ENCODE results near the gene ZFPM1. TPM values are rescaled to one million over a fixed set of nuclear protein-coding genes. Genes with fewer than 3 reads are reported as not detected.

The ZFPM1 gene
- total RNA-seq, 4 donors from 2014 or later, result 4.2 to 9.3 (median 5.1) TPM

- WGBS, result 89% methylated on average over 14 of the region's 20 CpGs
- Histone ChIP-seq H3K9me3 (no peaks in the 10 kb centered on the region), H3K4me1 (peaks cover 39% of the 10 kb centered on the region), H3K36me3 (no peaks in the 10 kb centered on the region), H3K27me3 (no peaks in the 10 kb centered on the region), H3K27ac (no peak overlapping the region), H3K4me3 (no peak overlapping the region)
- DNase-seq (ENCODE audit: low spot score in 2 of 2), result no peak
- TF ChIP-seq CTCF (IDR thresholded peaks at IDR 0.05) (no peak), POLR2AphosphoS5 (IDR thresholded peaks at IDR 0.05) (no peak), POLR2A (IDR thresholded peaks at IDR 0.05) (no peak), EP300 (IDR thresholded peaks at IDR 0.05) (no peak)
Measured at GRCh38 chr16:88458039-88458772, 5.1 kb downstream of the ZFPM1 start.

- H3K36me3 ChIP-seq, result no peaks in the 10 kb centered on the region
- no CpG with 5 or more reads among the region's 12 CpGs for WGBS
- TF ChIP-seq POLR2A (IDR thresholded peaks at IDR 0.05) (no peak), POLR2AphosphoS5 (IDR thresholded peaks at IDR 0.05) (no peak), EP300 (IDR thresholded peaks at IDR 0.05) (no peak), CTCF (IDR thresholded peaks at IDR 0.05) (no peak)
- H3K4me1 ChIP-seq, result peaks cover 37% of the 10 kb centered on the region
- no peak overlapping the region for H3K27ac ChIP-seq
- H3K4me3 ChIP-seq, result no peak overlapping the region
- H3K27me3 ChIP-seq, result no peaks in the 10 kb centered on the region
- no peak for DNase-seq (ENCODE audit: low spot score in 2 of 2)
- no peaks in the 10 kb centered on the region for H3K9me3 ChIP-seq
Measured at GRCh38 chr16:88458773-88459235, 5.7 kb downstream of the ZFPM1 start.

- Histone ChIP-seq H3K36me3 (no peaks in the 10 kb centered on the region), H3K27me3 (no peaks in the 10 kb centered on the region), H3K4me3 (no peak overlapping the region), H3K4me1 (peaks cover 30% of the 10 kb centered on the region), H3K27ac (no peak overlapping the region), H3K9me3 (no peaks in the 10 kb centered on the region)
- no peak for DNase-seq (ENCODE audit: low spot score in 2 of 2)
- TF ChIP-seq EP300 (IDR thresholded peaks at IDR 0.05) (no peak), CTCF (IDR thresholded peaks at IDR 0.05) (no peak), POLR2A (IDR thresholded peaks at IDR 0.05) (no peak), POLR2AphosphoS5 (IDR thresholded peaks at IDR 0.05) (no peak)
- 78% methylated on average over 8 of the region's 8 CpGs for WGBS
Measured at GRCh38 chr16:88459366-88460073, 6.4 kb downstream of the ZFPM1 start.

- Histone ChIP-seq H3K27me3 (no peaks in the 10 kb centered on the region), H3K9me3 (no peaks in the 10 kb centered on the region), H3K27ac (no peak overlapping the region), H3K4me1 (peaks cover 18% of the 10 kb centered on the region), H3K36me3 (no peaks in the 10 kb centered on the region), H3K4me3 (no peak overlapping the region)
- 76% methylated on average over 25 of the region's 32 CpGs for WGBS
- DNase-seq (ENCODE audit: low spot score in 2 of 2), result no peak
- TF ChIP-seq POLR2AphosphoS5 (IDR thresholded peaks at IDR 0.05) (no peak), CTCF (IDR thresholded peaks at IDR 0.05) (no peak), POLR2A (IDR thresholded peaks at IDR 0.05) (no peak), EP300 (IDR thresholded peaks at IDR 0.05) (no peak)
Measured at GRCh38 chr16:88460496-88461330, 7.6 kb downstream of the ZFPM1 start.

Data from suprapubic skin (tissue), 4 donors.